Measurements from ENCODE around the gene LAMA1. TPM values are rescaled to one million over a fixed set of nuclear protein-coding genes. Genes with fewer than 3 reads are reported as not detected.

LAMA1 gene
- total RNA-seq, 1 experiment from 2014 or later: 28.8 TPM

DNA sequence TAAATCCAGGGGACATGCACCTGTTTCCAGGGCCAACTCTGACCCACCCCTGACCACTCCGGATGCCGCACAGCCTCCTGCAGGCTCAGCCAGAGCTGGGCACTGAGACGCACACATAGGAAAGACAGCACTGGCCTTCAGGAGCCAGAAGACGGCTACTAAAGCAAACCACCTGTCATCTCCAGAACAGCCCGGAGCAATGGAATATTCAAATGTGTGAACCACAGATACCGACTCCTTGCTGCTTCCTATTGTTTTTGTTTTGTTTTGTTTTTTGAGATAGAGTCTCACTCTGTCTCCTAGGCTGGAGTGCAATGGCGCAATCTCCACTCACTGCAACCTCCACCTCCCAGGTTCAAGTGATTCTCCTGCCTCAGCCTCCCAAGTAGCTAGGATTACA is 94.0 kb downstream of the LAMA1 start:
- Histone ChIP-seq H3K4me2 (ENCODE audit: insufficient read depth, insufficient read length, low read length) (no peak overlapping the region), H3K27ac (ENCODE audit: insufficient read length, low read depth, low read length) (no peak overlapping the region), H3K9me3 (ENCODE audit: control insufficient read depth, low read depth, low read length) (no peaks in the 10 kb centered on the region), H2BK15ac (ENCODE audit: low read depth, low read length) (no peak overlapping the region), H3K18ac (ENCODE audit: insufficient read length, low read depth, low read length) (no peak overlapping the region), H3K56ac (ENCODE audit: insufficient read length, low read depth, low read length) (no peak overlapping the region), H3K9ac (ENCODE audit: extremely low read depth, insufficient read length, low read length) (no peak overlapping the region), H4K8ac (replicated peaks; ENCODE audit: insufficient read length, low read depth, low read length) (no peak overlapping the region), H3K14ac (ENCODE audit: insufficient read depth, low read length) (no peak overlapping the region), H2BK20ac (ENCODE audit: low read depth, low read length, poor library complexity, severe bottlenecking) (no peak overlapping the region), H3K79me1 (ENCODE audit: insufficient read depth, low read depth, low read length, poor library complexity, severe bottlenecking) (no peaks in the 10 kb centered on the region), H3K4ac (ENCODE audit: low read depth, low read length) (no peak overlapping the region), H4K20me1 (ENCODE audit: control insufficient read depth, insufficient read depth, insufficient read length) (no peaks in the 10 kb centered on the region), H2BK120ac (ENCODE audit: low read depth, low read length, poor library complexity, severe bottlenecking) (no peak overlapping the region), H4K91ac (ENCODE audit: insufficient read length, low read depth, low read length) (no peak overlapping the region), H2AFZ (ENCODE audit: low read length) (no peak overlapping the region), H3K23ac (ENCODE audit: insufficient read length, low read depth, low read length) (no peak overlapping the region), H2BK5ac (ENCODE audit: insufficient read length, low read length) (no peak overlapping the region), H4K5ac (ENCODE audit: insufficient read length, low read depth, low read length) (no peak overlapping the region), H2AK5ac (ENCODE audit: insufficient read length, low read length) (no peak overlapping the region), H3K23me2 (ENCODE audit: insufficient read length, low read depth, low read length, poor library complexity, severe bottlenecking) (no peaks in the 10 kb centered on the region), H3T11ph (ENCODE audit: low read length) (no peak overlapping the region), H3K4me1 (ENCODE audit: insufficient read depth, low read length) (no peaks in the 10 kb centered on the region), H2BK12ac (ENCODE audit: insufficient read length, low read depth, low read length) (no peak overlapping the region), H3K27me3 (ENCODE audit: insufficient read depth, low read length) (no peaks in the 10 kb centered on the region), H3K79me2 (ENCODE audit: insufficient read depth, low read length) (no peaks in the 10 kb centered on the region)
- Mint-ChIP-seq H3K27ac (no peak overlapping the region), H3K4me3 (no peak overlapping the region), H3K36me3 (ENCODE audit: insufficient read depth in 1 of 3, low read depth in 3 of 3) (peaks cover 28 to 51% (median 34%) of the 10 kb centered on the region in 3 experiments; a peak in 6 of 7 replicates), H3K4me1 (no peaks in the 10 kb centered on the region), H3K9me3 (no peaks in the 10 kb centered on the region; a peak in 1 of 5 replicates), H3K27me3 (ENCODE audit: low read depth) (no peaks in the 10 kb centered on the region)
- no CpG with 5 or more reads among the region's 7 CpGs for WGBS (ENCODE audit: extremely low coverage, insufficient read length, low lambda C conversion rate)
- no peak for TF ChIP-seq CTCF (conservative IDR thresholded peaks at IDR 0.05)
- no peak for DNase-seq
